GM12874 (cell line): Measurements from ENCODE around the gene RBM17.

Experiments used
- TF ChIP-seq, protein P1 (sequence below): IDR thresholded peaks from 2 replicates; pipeline ENCODE4 v1.5.1; 2011; ENCODE audit warnings: low read depth, mild to moderate bottlenecking, control low read depth, low read length, moderate library complexity; ENCODE audit not compliant: insufficient read depth

RBM17 gene

DNA sequence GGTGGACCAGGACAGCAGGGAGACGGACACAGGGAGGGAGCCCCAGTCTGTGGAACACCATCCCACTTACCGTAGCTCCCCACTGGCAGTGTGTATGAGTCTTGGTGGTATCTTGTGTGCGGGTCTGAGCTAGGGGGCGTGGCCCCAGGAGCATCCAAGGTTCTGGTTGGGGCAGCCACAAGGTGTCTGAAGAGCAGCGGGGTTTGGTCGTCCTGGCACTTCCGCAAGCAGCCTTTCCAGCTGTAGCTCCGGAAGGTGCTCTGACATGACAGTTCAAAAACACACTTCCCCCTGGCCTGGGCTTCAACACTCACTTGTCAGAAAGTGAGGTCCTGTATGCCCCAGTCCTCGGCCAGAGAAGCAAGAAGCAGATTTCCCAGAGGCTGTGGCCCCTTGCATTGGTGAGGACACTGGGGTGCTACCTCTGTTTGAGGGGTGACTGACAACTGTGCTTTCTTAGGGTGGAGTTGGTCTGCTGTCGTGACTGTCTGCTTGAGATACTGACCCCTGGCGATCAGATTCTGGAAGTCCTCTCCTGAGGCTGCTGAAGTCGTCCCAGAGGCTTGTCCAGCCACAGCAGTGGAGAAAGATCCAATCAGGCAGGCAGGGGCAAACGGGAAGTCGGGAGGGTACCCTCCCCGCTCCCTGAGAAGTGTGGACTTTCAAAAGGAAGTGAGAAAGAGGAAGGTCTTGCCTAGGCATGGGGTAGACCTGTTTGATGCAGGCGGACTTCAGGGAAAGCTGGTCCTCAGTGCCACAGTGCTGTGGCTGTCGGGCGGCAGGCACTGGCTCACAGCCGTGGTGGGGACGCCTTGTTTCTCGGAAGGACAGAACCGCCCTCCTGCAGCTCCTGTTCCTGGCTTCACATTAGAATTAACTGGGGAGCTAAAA is 62.5 kb downstream of the RBM17 start:
- TF ChIP-seq, protein P1, sequence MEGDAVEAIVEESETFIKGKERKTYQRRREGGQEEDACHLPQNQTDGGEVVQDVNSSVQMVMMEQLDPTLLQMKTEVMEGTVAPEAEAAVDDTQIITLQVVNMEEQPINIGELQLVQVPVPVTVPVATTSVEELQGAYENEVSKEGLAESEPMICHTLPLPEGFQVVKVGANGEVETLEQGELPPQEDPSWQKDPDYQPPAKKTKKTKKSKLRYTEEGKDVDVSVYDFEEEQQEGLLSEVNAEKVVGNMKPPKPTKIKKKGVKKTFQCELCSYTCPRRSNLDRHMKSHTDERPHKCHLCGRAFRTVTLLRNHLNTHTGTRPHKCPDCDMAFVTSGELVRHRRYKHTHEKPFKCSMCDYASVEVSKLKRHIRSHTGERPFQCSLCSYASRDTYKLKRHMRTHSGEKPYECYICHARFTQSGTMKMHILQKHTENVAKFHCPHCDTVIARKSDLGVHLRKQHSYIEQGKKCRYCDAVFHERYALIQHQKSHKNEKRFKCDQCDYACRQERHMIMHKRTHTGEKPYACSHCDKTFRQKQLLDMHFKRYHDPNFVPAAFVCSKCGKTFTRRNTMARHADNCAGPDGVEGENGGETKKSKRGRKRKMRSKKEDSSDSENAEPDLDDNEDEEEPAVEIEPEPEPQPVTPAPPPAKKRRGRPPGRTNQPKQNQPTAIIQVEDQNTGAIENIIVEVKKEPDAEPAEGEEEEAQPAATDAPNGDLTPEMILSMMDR: peak; percentile 72

DNA sequence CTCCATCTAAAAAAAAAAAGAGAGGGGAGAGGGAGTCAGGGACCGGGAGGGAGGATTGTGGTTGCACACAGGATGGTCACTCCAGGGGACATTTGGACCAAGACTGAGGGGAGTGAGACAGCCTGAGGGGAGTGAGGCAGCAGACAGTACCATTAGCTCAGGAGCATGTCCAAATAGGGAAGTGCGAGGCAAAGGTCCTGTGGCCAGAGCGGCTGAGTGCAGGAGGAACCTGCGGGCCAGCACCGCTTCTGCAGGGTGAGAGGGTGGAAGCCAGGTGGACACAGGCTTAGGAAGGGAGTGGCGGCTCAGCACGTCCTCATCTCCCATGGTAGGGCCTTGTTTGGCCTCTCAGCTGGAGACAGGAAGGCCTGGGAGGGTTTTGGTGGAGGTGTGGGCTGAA is 65.0 kb downstream of the RBM17 start:
- TF ChIP-seq, protein P1: no peak

DNA sequence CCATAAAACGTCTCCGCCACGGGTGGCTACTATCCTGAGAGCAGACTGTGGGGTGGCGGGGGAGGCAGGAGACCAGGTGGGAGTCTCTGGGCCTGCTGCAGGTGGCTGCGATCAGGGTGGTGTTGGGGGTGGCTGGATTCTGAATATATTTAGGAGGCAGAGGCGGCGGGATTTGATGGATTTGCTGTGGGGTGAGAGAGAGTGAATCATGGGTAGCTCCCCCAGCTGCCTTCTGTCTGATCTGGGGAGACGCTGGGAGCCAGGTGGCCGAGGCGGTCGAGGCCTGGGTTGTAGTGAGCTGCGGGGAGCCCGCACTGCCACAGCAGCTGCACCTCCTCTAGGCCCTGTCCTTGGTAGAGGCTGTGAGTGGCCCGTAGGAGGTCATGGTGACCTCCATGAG is 65.7 kb downstream of the RBM17 start:
- TF ChIP-seq, protein P1: no peak

DNA sequence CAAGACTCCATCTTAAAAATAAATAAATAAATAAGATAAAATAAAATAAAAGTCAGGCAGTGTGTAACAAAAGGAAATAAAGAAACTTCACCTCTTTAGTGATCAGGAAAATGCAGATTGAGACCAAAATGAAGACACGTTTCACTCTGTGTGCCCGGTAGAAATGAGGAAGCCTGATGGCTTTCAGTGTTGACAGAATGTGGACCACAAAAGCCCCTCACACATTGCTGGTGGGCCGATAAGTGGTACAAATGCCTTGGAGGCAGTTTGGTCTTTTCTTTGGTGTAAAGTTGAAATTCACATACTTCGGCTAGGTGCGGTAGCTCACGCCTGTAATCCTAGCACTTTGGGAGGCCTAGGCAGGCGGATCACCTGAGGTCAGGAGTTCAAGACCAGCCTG is 69.4 kb downstream of the RBM17 start:
- TF ChIP-seq, protein P1: no peak

DNA sequence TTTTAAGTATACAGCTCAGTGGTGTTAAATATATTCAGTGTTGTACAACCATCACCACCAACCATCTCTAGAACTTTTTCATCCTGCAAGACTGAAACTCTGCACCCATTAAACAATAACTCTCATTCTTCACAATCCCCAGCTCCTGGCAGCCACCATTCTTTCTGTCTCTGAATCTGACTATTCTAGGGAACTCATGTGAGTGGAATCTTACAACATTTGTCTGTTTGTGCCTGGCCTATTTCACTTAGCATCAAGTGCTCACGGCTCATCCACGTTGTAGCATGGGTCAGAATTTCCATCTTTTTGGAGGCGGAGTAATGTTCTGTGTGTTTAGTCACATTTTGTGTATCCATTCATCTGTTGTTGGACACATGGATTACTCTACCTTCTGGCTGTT is 73.1 kb downstream of the RBM17 start:
- TF ChIP-seq, protein P1: no peak

DNA sequence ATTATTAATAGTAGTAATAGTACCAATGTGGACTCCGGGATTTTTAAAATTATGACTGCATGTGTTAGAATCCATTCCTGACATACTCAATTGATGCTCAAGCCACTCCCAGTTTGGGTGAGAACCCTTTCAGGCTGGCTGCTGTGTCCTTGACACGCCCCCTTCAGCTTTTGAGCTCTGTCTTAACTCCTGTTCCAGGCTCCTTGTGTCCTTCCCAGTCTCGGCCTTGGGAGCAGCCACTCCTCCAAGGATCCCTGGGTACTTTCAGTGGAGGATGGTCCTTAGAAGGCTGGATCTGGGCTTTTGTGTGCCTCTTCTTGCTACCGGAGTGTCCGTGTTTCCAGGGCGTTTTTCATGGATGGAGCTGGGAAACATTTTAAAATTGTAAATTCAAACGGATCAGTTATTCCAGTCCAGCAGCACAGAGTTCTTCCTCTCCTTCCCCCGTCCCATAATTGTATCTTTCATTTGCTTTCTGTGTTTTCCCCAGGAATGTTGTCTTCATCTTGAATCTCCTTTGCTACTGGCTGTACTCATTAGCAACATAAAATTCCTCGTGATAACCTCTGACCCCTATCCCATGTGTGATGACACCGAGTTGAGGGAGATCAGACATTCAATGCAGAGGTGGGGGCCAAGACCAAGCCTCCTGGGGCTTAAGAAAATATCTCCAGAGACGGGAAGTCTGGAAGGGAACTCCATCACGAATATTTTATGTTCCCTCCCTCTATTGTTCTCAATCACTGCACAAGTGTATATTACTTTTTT is 73.9 kb downstream of the RBM17 start:
- TF ChIP-seq, protein P1: no peak
